Limb (tissue), 2 donors: Measurements from ENCODE around the gene CRTC1.
"Not testable (repeated sequence)": the region's sequence is repeated elsewhere in the genome, so short reads cannot be mapped to it uniquely, and the experiment has no call there.

Experiments
- DNase-seq, 2 donors: peaks; one replicate each; pipeline ENCODE4 v3.0.0-alpha.2; 2016; ENCODE audit errors: extremely low spot score in 2 of 2

Gene CRTC1

GRCh38 chr19:18725841-18726770 is 42.6 kb downstream of the CRTC1 start:
- no peak for DNase-seq

- no peak for DNase-seq
Observed at GRCh38 chr19:18726846-18727245, 43.4 kb downstream of the CRTC1 start.

- not testable (repeated sequence) for DNase-seq
Observed at GRCh38 chr19:18727602-18728001, 44.1 kb downstream of the CRTC1 start.

- DNase-seq: no peak
Observed at GRCh38 chr19:18729933-18730530, 46.6 kb downstream of the CRTC1 start.

- DNase-seq: no peak
Observed at GRCh38 chr19:18730885-18731513, 47.5 kb downstream of the CRTC1 start.

GRCh38 chr19:18731562-18732008 is 48.1 kb downstream of the CRTC1 start:
- DNase-seq: no peak

GRCh38 chr19:18733196-18733647 is 49.7 kb downstream of the CRTC1 start:
- DNase-seq: peak; percentile 24 to 77

- not testable (repeated sequence) for DNase-seq
Observed at GRCh38 chr19:18733762-18734332, 50.4 kb downstream of the CRTC1 start.

GRCh38 chr19:18735324-18735723 is 51.8 kb downstream of the CRTC1 start:
- DNase-seq: no peak

- DNase-seq: no peak
Observed at GRCh38 chr19:18735752-18736151, 52.3 kb downstream of the CRTC1 start.

- DNase-seq: no peak
Observed at GRCh38 chr19:18736415-18737336, 53.2 kb downstream of the CRTC1 start.

GRCh38 chr19:18737337-18737953 is 54.0 kb downstream of the CRTC1 start:
- DNase-seq: no peak

GRCh38 chr19:18737954-18738351 is 54.5 kb downstream of the CRTC1 start:
- no peak for DNase-seq

GRCh38 chr19:18738961-18739690 is 55.6 kb downstream of the CRTC1 start:
- DNase-seq: no peak

- peak in 1 of 2 donors; percentile 29 for DNase-seq
Observed at GRCh38 chr19:18741124-18742121, 57.9 kb downstream of the CRTC1 start.

- peak in 1 of 2 donors; percentile 34 for DNase-seq
Observed at GRCh38 chr19:18742324-18742723, 58.8 kb downstream of the CRTC1 start.

GRCh38 chr19:18742838-18743783 is 59.6 kb downstream of the CRTC1 start:
- DNase-seq: peak; percentile 50 to 67
